OCI-M2 (cell line): Measurements from ENCODE around the gene STX18.
"Not testable (repeated sequence)": the region's sequence is repeated elsewhere in the genome, so short reads cannot be mapped to it uniquely, and the experiment has no call there.

Experiments used
- DNase-seq: peaks from one replicate; lab custom pipeline; 2025; ENCODE audit not compliant: unreplicated experiment; lab: John Stamatoyannopoulos, UW

STX18 gene

GRCh38 chr4:4422117-4422516, 119.7 kb downstream of the STX18 start:
- DNase-seq: not testable (repeated sequence)

- DNase-seq: no peak
Measured at GRCh38 chr4:4421356-4421755, 120.5 kb downstream of the STX18 start.

- DNase-seq: no peak
Measured at GRCh38 chr4:4420421-4420820, 121.4 kb downstream of the STX18 start.

- DNase-seq: no peak
Measured at GRCh38 chr4:4419896-4420295, 122.0 kb downstream of the STX18 start.

GRCh38 chr4:4418676-4419390, 123.0 kb downstream of the STX18 start:
- DNase-seq: no peak

GRCh38 chr4:4417886-4418285, 124.0 kb downstream of the STX18 start:
- no peak for DNase-seq

- no peak for DNase-seq
Measured at GRCh38 chr4:4416981-4417380, 124.9 kb downstream of the STX18 start.

GRCh38 chr4:4415806-4416805, 125.7 kb downstream of the STX18 start:
- no peak for DNase-seq

GRCh38 chr4:4415107-4415805, 126.6 kb downstream of the STX18 start:
- no peak for DNase-seq

GRCh38 chr4:4413806-4414205, 128.0 kb downstream of the STX18 start:
- DNase-seq: no peak

GRCh38 chr4:4413373-4413725, 128.5 kb downstream of the STX18 start:
- DNase-seq: no peak

- DNase-seq: no peak
Measured at GRCh38 chr4:4412641-4413372, 129.0 kb downstream of the STX18 start.

- no peak for DNase-seq
Measured at GRCh38 chr4:4411906-4412305, 129.9 kb downstream of the STX18 start.

- no peak for DNase-seq
Measured at GRCh38 chr4:4410271-4410670, 131.6 kb downstream of the STX18 start.

GRCh38 chr4:4409416-4410115, 132.3 kb downstream of the STX18 start:
- no peak for DNase-seq

- DNase-seq: no peak
Measured at GRCh38 chr4:4408576-4409335, 133.1 kb downstream of the STX18 start.

- DNase-seq: no peak
Measured at GRCh38 chr4:4408132-4408523, 133.7 kb downstream of the STX18 start.

GRCh38 chr4:4407299-4408131, 134.3 kb downstream of the STX18 start:
- DNase-seq: no peak
